Measurements from ENCODE around the gene NUP210L. TPM values are rescaled to one million over a fixed set of nuclear protein-coding genes. Genes with fewer than 3 reads are reported as not detected.
"Not testable (repeated sequence)": the region's sequence is repeated elsewhere in the genome, so short reads cannot be mapped to it uniquely, and the experiment has no call there.

Gene NUP210L
- total RNA-seq, 4 donors from 2014 or later = not detected

DNA sequence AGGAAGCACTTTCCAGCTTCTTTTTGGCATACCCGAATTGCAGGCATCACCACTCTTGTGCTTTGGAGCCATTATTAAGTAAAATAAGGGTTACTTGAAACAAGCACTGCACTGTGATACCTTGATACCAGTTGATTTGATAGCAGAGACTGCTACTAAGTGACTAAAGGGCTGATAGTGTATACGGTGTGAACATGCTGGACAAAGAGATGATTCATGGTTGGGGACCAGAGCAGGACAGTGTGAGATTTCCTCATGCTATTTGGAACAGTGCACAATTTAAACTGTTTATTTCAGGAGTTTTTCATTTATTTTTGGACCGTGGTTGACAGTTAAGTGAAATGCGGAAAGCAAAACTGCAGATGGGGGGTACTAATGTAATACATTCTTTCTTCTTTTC is 154.5 kb downstream of the NUP210L start:
- no peak overlapping the region for H3K4me3 ChIP-seq
- in situ Hi-C loops (cut with MboI; ENCODE audit: low pct_ligation_motif_present in 1 of 4, low pct_unique_long_range_greater_than_20kb in 1 of 4, low sequenced_read_pairs in 3 of 4) (no loop called here), intact Hi-C loops (cut with DNase I; ENCODE audit: low total_unique reads) (no loop called here)
- no peaks in the 10 kb centered on the region for H3K36me3 ChIP-seq
- WGBS, 2 donors (ENCODE audit: low coverage in 1 of 2) = 81 to 93% methylated on average over 4 of the region's 4 CpGs
- H3K4me1 ChIP-seq = no peaks in the 10 kb centered on the region
- DNase-seq = no peak
- H3K27me3 ChIP-seq = no peaks in the 10 kb centered on the region
- H3K27ac ChIP-seq = no peak overlapping the region
- TF ChIP-seq POLR2AphosphoS5 (IDR thresholded peaks at IDR 0.05) (no peak), POLR2A (IDR thresholded peaks at IDR 0.05) (no peak), EP300 (IDR thresholded peaks at IDR 0.05; ENCODE audit: low read depth) (no peak)
- TF ChIP-seq, protein P1, sequence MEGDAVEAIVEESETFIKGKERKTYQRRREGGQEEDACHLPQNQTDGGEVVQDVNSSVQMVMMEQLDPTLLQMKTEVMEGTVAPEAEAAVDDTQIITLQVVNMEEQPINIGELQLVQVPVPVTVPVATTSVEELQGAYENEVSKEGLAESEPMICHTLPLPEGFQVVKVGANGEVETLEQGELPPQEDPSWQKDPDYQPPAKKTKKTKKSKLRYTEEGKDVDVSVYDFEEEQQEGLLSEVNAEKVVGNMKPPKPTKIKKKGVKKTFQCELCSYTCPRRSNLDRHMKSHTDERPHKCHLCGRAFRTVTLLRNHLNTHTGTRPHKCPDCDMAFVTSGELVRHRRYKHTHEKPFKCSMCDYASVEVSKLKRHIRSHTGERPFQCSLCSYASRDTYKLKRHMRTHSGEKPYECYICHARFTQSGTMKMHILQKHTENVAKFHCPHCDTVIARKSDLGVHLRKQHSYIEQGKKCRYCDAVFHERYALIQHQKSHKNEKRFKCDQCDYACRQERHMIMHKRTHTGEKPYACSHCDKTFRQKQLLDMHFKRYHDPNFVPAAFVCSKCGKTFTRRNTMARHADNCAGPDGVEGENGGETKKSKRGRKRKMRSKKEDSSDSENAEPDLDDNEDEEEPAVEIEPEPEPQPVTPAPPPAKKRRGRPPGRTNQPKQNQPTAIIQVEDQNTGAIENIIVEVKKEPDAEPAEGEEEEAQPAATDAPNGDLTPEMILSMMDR (IDR thresholded peaks at IDR 0.05) = no peak
- no peaks in the 10 kb centered on the region for H3K9me3 ChIP-seq

DNA sequence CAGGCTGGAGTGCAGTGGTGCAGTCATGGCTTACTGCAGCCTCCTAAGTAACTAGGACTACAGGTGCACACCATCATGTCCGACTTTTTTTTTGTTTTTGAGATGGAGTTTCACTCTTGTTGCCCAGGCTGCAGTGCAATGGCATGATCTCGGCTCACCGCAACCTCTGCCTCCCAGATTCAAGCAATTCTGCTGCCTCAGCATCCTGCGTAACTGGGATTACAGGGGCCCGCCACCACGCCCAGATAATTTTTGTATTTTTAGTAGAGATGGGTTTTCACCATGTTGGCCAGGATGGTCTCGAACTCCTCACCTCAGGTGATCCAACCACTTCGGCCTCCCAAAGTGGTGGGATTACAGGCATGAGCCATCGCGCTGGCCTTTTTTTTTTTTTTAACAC is 158.0 kb downstream of the NUP210L start:
- in situ Hi-C loops (cut with MboI; ENCODE audit: low pct_ligation_motif_present in 1 of 4, low pct_unique_long_range_greater_than_20kb in 1 of 4, low sequenced_read_pairs in 3 of 4) = loop anchor here (10.0 to 25.0 kb wide), 5 partner anchors 202 to 485 kb away; partner anchors contain the start of genes ILF2 (in 1 of the 4), NPR1 (in 1 of the 4), S100A3 (in 1 of the 4) and S100A4 (in 1 of the 4)
- H3K27me3 ChIP-seq; H3K4me3 ChIP-seq; DNase-seq; H3K9me3 ChIP-seq; H3K27ac ChIP-seq; intact Hi-C loops (cut with DNase I; ENCODE audit: low total_unique reads): not testable (repeated sequence)
- Histone ChIP-seq H3K36me3 (peaks cover 0 to 19% (median 7%) of the 10 kb centered on the region in 4 donors), H3K4me1 (peaks cover 2 to 18% (median 11%) of the 10 kb centered on the region in 4 donors)
- WGBS, 2 donors (ENCODE audit: low coverage in 1 of 2) = 95 to 96% methylated on average over 4 to 10 of the region's 10 CpGs

DNA sequence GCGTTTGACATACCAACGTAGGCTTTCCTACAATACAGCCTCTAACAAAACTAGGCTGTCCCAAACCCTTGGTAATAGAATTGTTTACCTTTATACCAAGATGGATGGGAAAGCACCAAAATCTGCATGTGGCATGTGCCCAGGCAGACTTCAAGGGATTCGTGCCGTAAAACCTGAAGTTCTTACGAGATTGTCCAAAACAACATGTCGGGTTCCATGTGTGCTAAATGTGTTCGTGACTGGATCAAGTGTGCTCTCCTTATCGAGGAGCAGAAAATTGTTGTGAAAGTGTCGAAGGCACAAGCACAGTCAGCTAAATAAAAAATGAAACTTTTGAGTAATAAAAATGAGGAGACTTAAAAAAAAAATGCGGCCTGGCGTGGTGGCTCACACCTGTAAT is 159.2 kb downstream of the NUP210L start:
- WGBS, 2 donors (ENCODE audit: low coverage in 1 of 2) = 91 to 96% methylated on average over 9 to 11 of the region's 11 CpGs
- peaks cover 5 to 25% (median 17%) of the 10 kb centered on the region in 4 donors for H3K4me1 ChIP-seq
- in situ Hi-C loops (cut with MboI; ENCODE audit: low pct_ligation_motif_present in 1 of 4, low pct_unique_long_range_greater_than_20kb in 1 of 4, low sequenced_read_pairs in 3 of 4) = loop anchor here (10.0 to 25.0 kb wide), 5 partner anchors 201 to 483 kb away; partner anchors contain the start of genes ILF2 (in 1 of the 4), NPR1 (in 1 of the 4), S100A3 (in 1 of the 4) and S100A4 (in 1 of the 4)
- peaks cover 0 to 19% (median 8%) of the 10 kb centered on the region in 4 donors for H3K36me3 ChIP-seq
- no peak overlapping the region for H3K27ac ChIP-seq
- no peaks in the 10 kb centered on the region for H3K9me3 ChIP-seq
- intact Hi-C loops (cut with DNase I; ENCODE audit: low total_unique reads) = no loop called here
- TF ChIP-seq POLR2AphosphoS5 (IDR thresholded peaks at IDR 0.05) (no peak), EP300 (IDR thresholded peaks at IDR 0.05; ENCODE audit: low read depth) (no peak), POLR2A (IDR thresholded peaks at IDR 0.05) (no peak)
- TF ChIP-seq, protein P1 (IDR thresholded peaks at IDR 0.05) = no peak
- H3K4me3 ChIP-seq = no peak overlapping the region
- no peaks in the 10 kb centered on the region for H3K27me3 ChIP-seq
- DNase-seq = no peak

DNA sequence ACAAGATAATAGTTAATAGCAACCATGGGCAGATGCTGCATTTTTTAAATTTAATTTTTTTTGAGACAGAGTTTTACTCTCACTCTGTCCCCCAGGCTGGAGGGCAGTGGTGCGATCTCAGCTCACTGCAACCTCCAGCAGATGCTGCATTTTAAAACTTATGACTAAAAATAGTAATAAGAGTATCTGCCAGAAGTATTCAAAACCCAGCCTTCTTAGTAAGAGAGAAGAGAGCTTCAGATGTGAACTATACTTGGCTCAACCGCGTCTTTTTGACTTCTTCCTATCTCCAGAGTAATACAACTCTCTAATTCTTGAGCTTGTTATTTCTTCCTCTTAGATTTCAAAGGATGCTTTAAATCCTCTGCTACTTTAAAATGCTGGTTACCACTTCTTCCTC is 159.7 kb downstream of the NUP210L start:
- Histone ChIP-seq H3K36me3 (peaks cover 0 to 19% (median 8%) of the 10 kb centered on the region in 4 donors), H3K4me3 (no peak overlapping the region), H3K4me1 (peaks cover 5 to 27% (median 17%) of the 10 kb centered on the region in 4 donors), H3K27ac (no peak overlapping the region), H3K9me3 (no peaks in the 10 kb centered on the region), H3K27me3 (no peaks in the 10 kb centered on the region)
- no peak for DNase-seq
- intact Hi-C loops (cut with DNase I; ENCODE audit: low total_unique reads) (no loop called here), in situ Hi-C loops (cut with MboI; ENCODE audit: low pct_ligation_motif_present in 1 of 4, low pct_unique_long_range_greater_than_20kb in 1 of 4, low sequenced_read_pairs in 3 of 4) (loop anchor here (10.0 to 25.0 kb wide), 5 partner anchors 200 to 483 kb away; partner anchors contain the start of genes ILF2 (in 1 of the 4), NPR1 (in 1 of the 4), S100A3 (in 1 of the 4) and S100A4 (in 1 of the 4))
- WGBS, 2 donors (ENCODE audit: low coverage in 1 of 2) = 78 to 89% methylated on average over 3 of the region's 3 CpGs
- TF ChIP-seq EP300 (IDR thresholded peaks at IDR 0.05; ENCODE audit: low read depth) (no peak), POLR2A (IDR thresholded peaks at IDR 0.05) (no peak), POLR2AphosphoS5 (IDR thresholded peaks at IDR 0.05) (no peak)
- TF ChIP-seq, protein P1 (IDR thresholded peaks at IDR 0.05) = no peak
